T-helper 2 cell treated with Interferon-gamma antibody and Interleukin-4, amounts not matched to agents 100 ng/mL and 5 ng/mL, for 36 hours (primary cell): ENCODE results near the gene CER1. TPM values are rescaled to one million over a fixed set of nuclear protein-coding genes. Genes with fewer than 3 reads are reported as not detected.

Experiments used
- total RNA-seq: library from RNA; stranded (reverse); gene quantifications from 2 replicates; pipeline ENCODE4 v1.2.3, GENCODE V29; 2022

The CER1 gene
- total RNA-seq, 1 donor from 2014 or later = not detected

Other genes starting within 250 kb of the CER1 start
- 8.6 and 10.3 TPM in 2 replicates for gene ZDHHC21, start 29.3 kb downstream of the CER1 start, total RNA-seq
- gene FREM1, start 187.7 kb upstream of the CER1 start, total RNA-seq = not detected in 2 replicates